NCI-H146 (cell line): ENCODE measurements around the gene ATG4D.
A peak's percentile ranks its signal among the peaks of the same experiment; 100 is the strongest.
"Not testable (repeated sequence)": the region's sequence is repeated elsewhere in the genome, so short reads cannot be mapped to it uniquely, and the experiment has no call there.

Source experiments
- DNase-seq: peaks from one replicate; lab custom pipeline; 2025; lab: John Stamatoyannopoulos, UW

ATG4D gene

DNA sequence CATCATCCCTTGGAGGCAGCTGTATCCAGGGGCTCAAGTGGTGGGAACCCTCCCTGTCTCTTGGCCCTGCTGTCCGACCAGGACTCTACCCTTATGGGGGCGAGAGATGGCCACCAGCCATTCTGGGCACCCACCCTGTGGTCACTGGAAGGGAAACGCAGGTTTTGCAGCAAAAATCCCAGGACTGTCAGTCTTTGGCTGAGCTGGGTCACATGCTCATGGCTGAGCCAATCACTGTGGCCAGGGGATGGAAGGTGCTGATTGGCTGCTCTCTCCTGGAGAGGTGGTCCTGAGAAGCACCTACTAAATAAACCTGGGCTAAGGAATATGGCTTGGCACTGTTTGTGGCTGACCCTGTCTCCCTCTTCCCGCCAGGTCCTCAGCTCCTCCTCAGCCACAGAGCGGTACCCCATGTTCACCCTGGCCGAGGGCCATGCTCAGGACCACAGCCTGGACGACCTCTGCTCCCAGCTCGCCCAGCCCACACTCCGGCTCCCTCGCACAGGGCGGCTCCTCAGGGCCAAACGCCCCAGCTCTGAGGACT lies 8.9 kb downstream of the ATG4D start:
- no peak for DNase-seq

DNA sequence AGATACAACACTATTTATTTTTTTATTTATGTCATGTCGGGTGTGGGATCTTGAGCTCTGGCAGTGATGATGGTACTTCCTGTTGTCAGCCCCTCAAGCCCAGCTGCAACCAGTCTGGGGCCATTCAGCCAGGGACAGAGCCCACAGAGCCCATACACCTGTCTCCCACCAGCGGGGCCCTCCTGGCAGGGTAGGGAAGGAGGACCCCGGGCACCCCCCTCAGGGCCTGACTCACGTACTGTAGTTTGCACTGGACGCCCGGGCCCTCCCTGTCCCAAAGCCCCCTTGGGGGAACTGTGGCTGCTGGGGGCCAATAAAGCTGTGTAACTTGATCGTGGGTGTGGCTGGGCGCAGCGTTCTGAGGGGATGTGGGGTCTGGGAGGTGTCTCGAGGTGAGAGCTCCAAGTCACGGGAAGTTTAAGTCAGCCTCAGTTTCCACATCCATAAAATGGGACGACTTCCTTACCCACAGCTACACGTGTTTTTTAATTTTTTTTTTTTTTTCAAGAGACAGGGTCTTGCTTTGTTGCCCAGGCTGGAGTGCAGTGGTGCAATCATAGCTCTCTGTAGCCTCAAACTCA lies 9.5 kb downstream of the ATG4D start:
- DNase-seq, result no peak

DNA sequence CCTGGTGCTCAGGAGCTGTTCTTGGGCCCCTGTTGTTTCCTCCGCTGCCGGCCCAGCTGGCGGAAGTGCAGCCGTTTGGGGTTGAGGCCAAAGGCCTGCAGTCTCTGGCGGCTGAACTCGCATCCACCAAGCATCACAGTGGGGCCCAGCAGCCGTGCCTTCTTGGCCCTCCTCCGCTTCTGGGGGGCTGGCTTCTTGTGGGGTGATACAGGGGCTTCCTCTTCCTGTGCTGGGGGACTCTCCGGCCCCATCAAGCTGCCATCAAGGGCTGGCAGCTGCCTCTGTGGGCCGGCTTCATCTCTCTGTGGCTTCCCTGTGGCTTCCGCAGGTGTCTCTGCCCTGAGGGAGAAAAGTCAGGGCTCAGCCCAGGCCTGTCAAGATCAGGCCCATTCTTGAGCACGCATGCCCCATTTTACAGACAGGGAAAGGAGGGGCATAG lies 10.3 kb downstream of the ATG4D start:
- DNase-seq, result no peak

DNA sequence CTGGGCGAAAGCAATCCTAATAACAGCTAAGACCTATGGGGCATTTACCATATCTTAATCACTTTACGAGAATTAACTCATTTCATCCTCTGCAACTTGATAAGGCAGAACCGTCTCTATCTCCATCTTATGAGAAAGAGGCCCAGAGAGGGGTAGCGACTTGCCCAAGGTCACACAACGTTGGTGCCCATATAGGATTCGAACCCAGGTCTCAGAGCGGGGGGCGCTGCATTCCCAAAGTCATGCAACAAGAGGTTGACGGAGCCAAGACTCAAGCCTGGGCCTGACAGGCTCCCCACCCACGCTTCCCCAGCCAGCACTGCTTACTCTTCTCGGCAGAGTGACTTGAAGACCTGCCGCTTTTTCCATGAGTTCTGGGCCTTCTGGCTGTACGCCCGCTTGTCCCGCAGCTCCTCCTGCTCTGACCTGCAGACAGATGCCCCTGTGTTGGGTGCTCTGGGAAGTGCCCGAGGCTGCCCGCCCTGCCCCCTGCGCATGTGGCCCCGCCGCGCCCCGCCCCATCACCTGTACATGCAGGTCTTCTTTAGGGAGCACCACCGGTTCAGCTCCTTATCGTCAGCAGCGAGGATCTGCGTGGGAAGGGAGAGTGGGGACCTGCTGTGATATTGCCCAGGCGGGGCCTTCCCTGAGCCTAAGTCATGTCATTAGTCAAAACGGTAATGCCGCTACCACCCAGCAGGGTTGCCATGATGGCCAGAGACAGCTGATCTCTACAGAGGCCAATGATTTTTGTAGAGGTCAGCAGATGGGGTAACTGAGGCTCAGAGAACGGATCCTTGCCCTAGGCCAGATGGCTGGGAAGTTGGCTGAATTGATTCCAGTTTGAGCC lies 11.3 kb downstream of the ATG4D start:
- DNase-seq, result no peak

DNA sequence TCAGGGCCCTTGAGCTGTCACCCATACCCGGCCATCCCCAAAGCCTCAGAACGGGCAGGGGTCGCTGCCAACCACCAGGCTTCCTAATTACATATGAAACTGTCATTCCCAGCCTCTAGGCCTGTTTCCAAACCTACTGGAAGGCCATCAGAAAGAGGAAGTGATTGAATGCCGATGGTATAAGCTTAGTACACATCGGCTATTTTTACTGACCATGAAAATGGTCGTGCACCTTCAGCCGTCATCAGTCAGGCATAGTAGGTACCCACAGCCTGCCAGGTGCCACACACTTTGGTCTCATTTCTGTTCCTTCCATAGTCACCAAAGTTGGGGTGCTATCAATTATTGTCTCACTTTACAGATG lies 11.9 kb downstream of the ATG4D start:
- no peak for DNase-seq

DNA sequence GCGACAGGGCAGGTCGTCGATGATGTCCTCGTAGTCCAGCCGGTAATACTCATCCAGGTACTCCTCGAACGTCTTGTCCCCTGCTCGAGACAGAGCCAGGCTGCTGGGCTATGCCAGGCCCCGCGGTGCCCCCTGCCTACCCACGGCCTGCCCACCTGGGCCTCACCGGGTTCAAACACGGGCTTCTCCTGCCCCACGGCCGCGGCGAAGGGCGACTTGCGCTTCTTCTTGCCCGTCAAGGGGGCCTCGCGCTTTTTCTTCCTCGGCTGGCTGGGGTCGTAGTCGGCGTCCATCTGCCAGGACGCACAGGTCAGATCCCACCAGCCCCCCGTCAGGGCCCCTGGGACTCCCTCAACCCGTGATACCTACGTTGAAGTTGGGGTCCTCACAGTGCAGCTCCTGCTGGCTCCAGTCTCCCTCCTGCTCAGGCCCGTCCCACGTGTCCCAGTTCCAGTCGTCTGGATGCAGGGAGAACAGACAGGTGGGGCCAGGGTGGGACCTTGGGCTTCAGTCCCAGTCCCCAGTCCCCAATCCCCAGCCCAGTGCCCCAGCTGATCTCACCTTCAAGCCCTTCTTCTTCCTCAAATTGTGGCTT lies 14.0 kb downstream of the ATG4D start:
- no peak for DNase-seq

DNA sequence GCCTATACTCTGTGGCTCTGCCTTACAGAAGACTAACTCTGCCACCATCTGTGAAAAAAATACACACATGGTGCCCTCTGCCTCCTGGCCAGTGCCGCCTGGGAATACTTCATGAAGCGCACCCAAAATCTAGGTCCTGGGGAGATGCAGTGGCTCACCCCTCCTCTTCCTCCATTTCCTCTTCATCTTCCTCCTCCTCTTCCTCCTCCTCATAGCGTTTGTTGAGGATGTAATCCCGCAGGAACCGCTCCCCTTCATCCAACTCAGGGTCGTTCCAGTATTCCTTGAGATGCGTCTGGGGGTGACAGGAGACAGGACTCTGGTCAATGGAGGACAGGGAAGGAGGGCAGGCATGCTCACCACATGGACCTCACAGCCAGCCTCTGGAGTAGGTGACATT lies 16.4 kb downstream of the ATG4D start:
- DNase-seq, result no peak

DNA sequence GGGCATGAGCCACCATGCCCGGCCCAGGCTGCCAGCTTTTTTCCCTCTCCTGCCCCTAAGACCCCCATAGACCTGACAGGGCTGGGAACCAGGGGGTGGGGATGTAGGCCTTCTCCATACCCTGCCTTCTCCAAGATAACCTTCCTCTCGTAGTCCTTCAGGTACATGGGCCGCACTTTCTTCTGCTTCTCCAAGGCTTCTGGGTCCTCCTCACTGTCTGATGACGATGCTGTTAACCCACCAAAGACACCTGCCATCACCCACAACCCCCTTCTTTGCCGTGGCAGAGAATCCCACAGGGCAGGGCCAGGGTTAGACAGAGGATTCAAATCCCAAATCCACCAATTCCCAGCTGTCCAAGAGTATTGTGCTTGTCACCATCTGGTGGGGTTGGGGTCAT lies 18.9 kb downstream of the ATG4D start:
- no peak for DNase-seq

DNA sequence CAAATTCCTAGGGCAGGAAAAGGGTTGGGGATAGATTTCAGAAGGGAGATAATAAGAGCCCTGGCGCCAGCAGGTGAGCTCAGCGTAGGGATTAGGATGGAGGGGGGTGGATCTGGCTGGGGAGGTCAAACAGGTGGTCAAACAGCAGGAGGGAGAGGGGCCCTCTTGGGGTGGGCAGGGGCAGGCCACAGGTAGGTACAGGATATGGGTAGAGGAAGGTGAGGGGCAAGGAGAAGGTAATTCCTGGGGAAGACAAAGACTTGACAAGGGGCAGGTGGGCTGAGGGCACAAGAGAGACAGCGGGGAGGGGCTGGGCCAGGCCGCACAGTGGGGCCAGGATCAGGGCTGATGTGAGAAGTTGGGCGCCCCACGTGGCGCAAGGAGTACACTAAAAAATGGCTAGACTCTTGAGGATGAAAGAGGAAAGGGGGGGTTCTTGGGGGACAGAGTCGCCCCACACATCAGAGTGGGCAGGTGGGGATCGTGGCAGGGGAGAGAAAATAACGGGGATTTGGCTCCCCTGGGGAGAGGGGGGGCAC lies 21.4 kb downstream of the ATG4D start:
- peak; percentile 85 for DNase-seq

DNA sequence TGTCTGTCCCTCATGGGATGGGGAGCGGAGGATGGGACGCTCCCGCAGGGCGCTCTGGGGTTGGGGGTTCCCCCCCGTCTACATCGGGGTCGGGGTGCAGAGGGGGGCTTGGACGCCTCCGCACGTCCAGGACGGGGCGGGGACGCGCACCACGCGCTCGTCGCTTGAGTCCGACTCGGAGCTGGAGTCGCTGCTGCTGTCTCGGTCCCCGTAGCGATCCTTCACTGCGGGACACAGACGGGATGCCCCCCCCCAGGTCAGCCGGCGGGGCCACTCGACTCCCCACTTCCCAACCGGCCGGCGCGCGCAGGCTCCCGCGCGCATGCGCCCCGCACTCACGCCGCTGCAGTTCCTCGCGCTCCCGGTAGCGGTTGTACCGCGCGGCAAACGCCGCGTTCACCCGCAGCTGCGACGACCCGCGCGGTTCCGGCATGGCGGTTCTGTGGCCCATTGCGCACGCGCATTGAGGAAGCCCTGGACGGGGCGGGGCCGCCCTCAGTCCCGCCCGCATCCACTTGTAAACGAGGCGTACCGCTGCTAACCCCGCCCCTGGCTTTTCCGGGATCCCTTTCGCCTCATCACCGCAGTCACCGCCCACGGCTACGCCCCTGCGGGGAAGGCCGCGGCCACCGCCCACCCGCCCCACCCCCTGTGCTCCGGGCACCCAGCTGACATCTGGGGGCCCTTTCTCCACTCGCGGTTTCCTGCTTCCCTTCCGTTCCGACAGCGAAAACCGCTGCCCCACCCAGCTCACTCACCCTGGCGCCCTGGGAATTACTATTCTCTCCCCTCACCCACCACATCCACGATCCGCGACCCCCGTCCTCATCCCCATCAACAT lies 22.1 kb downstream of the ATG4D start, which contains the start of gene KRI1:
Gene KRI1, minus strand, starts transcription at position 444 of the 841 bp plus-strand sequence. Its CDS starts 11 bp downstream, at position 433.
- DNase-seq, result peak; percentile 99

DNA sequence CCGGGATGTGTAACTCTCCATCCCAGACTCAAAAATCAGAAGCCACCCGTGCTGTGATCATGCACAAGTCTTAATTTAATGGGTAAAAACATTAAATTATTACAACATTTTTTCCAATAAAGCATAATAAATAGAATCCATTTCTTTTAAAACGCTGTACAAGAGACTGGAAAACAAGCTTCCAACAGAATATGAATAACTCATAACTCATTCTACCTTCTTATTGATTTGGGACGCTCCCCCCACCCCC lies 22.6 kb downstream of the ATG4D start:
- no peak for DNase-seq

DNA sequence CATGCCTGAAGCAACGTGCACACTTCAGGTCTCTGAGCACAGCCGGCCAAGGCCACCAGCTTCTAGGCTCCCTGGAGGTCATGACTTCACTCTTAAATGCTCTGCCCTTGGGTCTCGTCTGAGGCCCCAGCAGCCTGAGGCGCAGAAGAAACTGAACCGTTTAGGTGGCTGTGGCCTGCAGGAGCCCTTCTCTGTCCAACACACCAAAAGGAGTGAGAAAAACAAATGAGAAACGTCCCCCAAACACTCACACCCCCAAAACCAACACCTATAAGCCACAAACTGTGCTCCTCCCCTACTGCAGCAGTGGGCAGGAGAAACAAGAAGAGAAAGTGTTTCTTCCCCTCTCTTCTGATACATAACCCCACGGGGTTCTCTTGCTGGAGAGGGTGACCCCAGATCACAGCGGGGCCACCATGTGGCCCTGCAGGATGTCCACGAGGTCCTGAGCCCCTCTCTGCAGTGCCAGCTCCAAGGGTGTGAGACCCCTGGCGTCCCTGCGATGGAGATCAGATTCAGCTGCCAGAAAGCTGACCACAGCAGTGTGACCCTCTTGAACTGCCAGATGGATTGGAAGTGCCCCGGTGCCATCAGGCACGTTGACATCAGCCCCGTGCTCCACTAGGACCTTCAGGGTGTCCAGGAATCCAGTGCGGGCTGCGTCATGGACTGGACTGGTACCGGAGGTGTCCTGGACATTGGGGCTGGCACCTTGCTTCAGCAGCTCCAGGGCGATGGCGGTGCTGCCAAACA lies 23.1 kb downstream of the ATG4D start:
- DNase-seq, result no peak

DNA sequence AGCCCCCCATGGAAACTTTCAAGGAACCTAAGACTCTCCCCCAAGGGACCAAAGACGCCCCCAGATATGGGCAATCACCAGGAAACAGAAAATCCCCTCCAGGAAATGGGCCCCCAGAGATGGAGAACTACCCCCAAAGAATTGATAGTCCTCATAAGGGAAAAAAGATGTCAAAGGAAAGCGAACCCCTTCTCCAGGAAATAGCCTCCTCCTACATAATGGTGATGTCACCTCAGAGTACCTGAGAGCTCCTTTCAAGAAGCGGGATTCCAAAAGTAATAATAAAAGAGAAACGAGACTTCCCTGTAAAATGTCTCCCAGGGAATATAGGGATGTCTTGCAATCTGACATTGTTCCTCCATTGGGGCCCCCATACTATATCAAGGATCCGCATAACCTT lies 24.0 kb downstream of the ATG4D start:
- DNase-seq, result no peak

DNA sequence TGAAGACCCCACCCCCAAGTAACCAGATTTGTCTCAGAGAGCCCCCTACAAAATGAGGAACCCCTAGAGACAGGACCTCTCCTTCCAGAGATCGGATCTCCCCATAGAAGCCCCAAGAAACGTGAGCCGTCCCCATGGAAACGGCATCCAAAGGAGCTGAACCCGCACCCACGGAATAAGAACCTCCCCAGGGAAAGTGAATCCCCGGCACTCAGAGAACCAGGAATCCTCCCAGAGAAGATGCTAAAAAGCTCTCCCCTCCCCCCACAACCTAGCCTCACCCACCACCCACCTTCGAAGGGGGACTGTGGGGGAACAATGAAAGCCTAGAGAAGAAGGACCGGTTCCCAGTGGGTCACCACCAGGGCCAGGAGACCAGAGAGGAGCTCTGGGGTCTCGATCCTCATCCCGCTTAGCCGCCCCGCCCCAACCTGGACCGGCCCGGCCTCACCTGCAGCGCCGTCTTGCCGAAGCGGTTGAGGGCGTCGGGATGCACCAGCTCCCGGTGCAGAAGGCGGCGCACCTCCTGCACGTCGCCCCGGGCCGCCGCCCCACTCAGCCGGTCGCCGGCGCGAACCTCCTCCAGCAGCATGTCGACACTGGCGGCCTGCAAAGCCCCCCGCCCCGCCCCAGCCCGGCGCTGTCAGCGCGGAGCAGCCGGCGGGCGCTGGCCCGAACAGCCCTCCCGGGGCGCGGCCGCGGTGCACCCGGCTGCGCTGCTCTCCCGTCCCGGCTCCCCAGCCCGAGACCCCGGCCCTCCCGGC lies 24.5 kb downstream of the ATG4D start:
- no peak for DNase-seq

DNA sequence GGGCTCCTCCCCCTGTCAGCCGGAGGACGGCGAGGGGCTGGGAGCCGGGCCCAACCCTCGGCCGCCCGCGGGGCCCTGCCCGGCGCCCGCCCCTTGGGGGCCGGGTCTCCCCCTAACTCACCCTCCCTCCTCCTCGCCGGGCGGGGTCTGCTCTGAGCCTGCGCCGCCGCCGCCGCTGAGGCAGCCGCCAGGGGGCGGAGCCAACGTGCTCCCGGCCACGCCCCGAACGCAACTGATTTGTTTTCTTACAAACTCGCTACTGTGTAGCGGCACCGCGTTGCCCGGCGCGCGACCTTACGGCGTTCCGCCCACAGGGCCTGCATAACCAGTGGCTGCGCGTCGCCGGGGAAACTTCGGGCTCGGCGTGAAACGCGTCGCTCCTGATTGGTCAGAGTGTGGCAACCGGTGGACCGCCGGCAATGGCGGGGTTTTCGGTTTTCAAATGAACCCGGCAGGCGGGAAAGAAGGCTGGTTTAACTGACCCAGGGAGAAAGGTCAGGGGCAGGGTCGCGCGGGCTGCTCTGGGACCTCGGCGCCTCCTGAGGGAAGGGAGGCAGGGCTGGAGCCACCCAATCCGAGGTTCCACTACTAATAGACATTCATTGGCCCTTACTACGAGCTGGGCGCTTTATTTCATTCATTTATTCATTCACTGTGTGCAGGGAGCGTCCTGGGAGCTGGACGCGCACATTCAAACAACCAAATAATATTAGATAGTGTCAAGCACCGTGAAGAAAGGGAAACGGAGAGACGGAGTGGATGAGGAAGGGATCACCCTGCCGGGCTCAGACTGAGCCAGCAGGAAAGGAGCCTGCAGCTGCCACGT lies 25.3 kb downstream of the ATG4D start, which contains the start of gene CDKN2D:
Gene CDKN2D, minus strand, starts transcription at position 154 of the 826 bp plus-strand sequence. CDS start 326 bp downstream, outside the sequence.
- peak; percentile 100 for DNase-seq

DNA sequence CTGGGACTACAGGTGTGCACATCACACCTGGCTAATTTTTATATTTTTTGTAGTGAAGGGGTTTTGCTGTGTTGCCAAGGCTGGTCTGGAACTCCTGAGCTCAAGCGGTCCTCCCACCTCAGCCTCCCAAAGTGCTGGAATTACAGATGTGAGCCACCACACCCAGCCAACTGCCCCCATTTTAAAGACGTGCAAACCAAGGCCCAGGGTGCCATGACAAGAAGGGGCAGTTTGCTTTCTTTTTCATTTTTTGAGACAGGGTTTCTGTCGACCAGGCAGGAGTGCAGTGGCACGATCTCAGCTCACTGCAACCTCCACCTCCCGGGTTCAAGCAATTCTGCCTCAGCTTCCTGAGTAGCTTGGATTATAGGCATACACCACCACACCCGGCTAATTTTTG lies 30.1 kb downstream of the ATG4D start:
- DNase-seq, result not testable (repeated sequence)

DNA sequence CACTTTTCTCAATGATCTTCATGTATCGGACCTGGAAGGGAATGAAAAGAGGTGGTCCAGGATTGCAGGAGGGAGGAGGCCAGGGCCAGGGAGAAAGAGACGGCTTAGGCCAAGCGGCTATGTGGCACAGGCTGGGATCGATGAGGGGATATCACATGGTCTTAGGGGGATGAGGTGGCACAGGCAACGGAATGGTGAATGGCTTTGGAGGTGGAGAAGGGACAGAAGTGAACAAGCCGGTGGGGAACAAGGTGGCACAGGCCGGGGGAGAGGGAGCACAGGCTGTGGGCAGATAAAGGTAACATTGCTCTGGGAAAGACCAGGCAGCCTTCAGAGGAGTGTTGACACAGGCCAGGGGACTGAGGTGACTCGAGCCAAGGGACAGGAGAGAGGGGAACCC lies 30.8 kb downstream of the ATG4D start:
- no peak for DNase-seq

DNA sequence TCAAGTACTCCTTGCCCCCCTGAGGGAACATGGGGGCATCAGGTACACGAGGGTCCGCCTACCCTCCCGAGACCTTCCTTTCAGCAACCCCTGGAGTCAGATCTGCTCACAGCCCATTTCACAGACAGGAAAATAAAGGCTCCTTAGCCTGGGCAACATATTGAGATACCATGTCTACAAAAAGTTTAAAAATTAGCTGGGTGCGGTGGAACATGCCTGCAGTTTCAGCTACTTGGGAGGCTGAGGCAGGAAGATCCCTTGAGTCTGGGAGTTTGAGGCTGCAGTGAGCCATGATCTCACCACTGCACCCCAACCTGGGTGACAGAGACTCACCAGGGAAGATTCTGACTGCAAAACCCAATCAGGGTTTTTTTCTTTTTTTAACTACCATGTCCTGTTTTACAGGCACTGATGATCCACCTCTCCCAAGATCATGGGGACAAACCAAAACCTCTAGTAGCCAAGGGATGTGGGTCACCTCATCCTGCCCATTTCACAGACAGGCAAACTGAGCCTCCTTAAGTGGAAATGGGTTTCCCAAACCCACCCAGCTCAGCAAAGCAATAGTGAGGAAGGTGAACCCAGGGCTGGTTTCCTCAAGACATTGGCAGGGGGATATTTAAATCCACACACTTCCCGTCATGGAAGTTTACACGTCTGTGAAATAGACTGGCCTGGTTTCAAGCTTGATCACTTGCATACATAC lies 31.5 kb downstream of the ATG4D start:
- no peak for DNase-seq

DNA sequence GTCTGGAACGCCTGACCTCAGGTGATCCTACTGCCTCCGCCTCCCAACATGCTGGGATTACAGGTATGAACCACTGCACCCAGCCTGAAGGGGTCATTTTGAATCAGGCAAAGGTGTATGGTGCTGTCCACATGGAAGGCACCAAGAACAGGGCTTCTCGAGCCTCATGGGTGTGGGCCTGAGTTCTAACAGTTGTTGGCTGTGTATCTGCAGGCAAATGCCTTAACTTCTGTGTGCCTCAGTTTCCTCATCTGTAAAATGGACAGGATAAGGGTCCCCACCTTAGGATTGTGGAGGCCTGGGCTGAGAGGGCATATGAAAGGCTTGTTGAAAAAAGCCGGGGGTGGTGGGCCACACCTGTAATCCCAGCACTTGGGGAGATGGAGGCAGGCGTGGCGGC lies 34.2 kb downstream of the ATG4D start:
- DNase-seq, result no peak
